IMR-90 (cell line): Measurements from ENCODE around the gene ADPRM. TPM values are rescaled to one million over a fixed set of nuclear protein-coding genes. Genes with fewer than 3 reads are reported as not detected.

ENCODE experiments used
- ATAC-seq: fragments of 200-7000 bp; cut with Tn5 transposase; 2 replicates; pipeline ENCODE4 v1.9.1; 2020; ENCODE audit warnings: low read depth, mild to moderate bottlenecking, moderate library complexity
- BruUV-seq: library from RNA; stranded (reverse); fragments of 400-500 nt; replicated peaks from 2 replicates; lab custom pipeline; 2021; lab: Mats Ljungman, UMichigan
- CTCF ChIA-PET: fragments of 300-600 bp; formaldehyde crosslinking; extraction: SDS; loops from one replicate; lab custom pipeline; 2021; ENCODE audit warnings: antibody characterized with exemption; lab: Yijun Ruan, JAX
- POLR2A ChIA-PET: fragments of 300-600 bp; sonication (Branson Sonifier 250); formaldehyde crosslinking; loops from one replicate; lab custom pipeline; 2022; ENCODE audit warnings: antibody characterized with exemption; ENCODE audit not compliant: unreplicated experiment; lab: Charles Lee
- DNase-seq: peaks from one replicate; pipeline ENCODE4 v3.0.0; 2013
- H2AFZ ChIP-seq: replicated peaks from 2 replicates; pipeline ENCODE3; 2013; ENCODE audit warnings: low read length, mild to moderate bottlenecking; ENCODE audit not compliant: poor library complexity
- H2AK5ac ChIP-seq: 2 replicates; pipeline ENCODE4 v1.6.1; 2013; ENCODE audit warnings: low read depth, low read length, inconsistent platforms
- H2AK9ac ChIP-seq: replicated peaks from 2 replicates; pipeline ENCODE3; 2013; ENCODE audit warnings: mild to moderate bottlenecking, low read depth, low read length, moderate library complexity; ENCODE audit not compliant: poor library complexity
- H2BK120ac ChIP-seq: 2 replicates; pipeline ENCODE4 v1.6.1; 2013; ENCODE audit warnings: low read depth, low read length, inconsistent platforms
- H2BK15ac ChIP-seq: 3 replicates; pipeline ENCODE4 v1.6.1; 2013; ENCODE audit warnings: low read depth, low read length, inconsistent platforms
- H2BK20ac ChIP-seq: 2 replicates; pipeline ENCODE4 v1.6.1; 2013; ENCODE audit warnings: low read depth, mild to moderate bottlenecking, inconsistent platforms, low read length, moderate library complexity
- H2BK5ac ChIP-seq: 2 replicates; pipeline ENCODE4 v1.6.1; 2013; ENCODE audit warnings: mild to moderate bottlenecking, low read depth, low read length, inconsistent platforms; ENCODE audit not compliant: poor library complexity, severe bottlenecking
- H3K14ac ChIP-seq: replicated peaks from 2 replicates; pipeline ENCODE4 v1.6.1; 2013; ENCODE audit warnings: low read depth, low read length, inconsistent platforms
- H3K18ac ChIP-seq: 2 replicates; pipeline ENCODE4 v1.6.1; 2013; ENCODE audit warnings: low read depth, low read length, control low read depth
- H3K23ac ChIP-seq: 2 replicates; pipeline ENCODE4 v1.6.1; 2013; ENCODE audit warnings: low read depth, low read length, inconsistent platforms
- H3K27ac ChIP-seq: 2 replicates; pipeline ENCODE4 v1.5.1; 2013; ENCODE audit warnings: mild to moderate bottlenecking, control low read depth, low read length; ENCODE audit not compliant: insufficient read depth
- H3K27me3 ChIP-seq: 2 replicates; pipeline ENCODE4 v1.6.1; 2013; ENCODE audit warnings: low read length; ENCODE audit not compliant: control insufficient read depth, insufficient read depth
- H3K36me3 ChIP-seq: 2 replicates; pipeline ENCODE4 v1.6.1; 2013; ENCODE audit warnings: low read length, mixed read lengths; ENCODE audit not compliant: control insufficient read depth, insufficient read depth
- H3K4ac ChIP-seq: 2 replicates; pipeline ENCODE4 v1.6.1; 2013; ENCODE audit warnings: low read depth, low read length, inconsistent platforms
- H3K4me1 ChIP-seq: 2 replicates; pipeline ENCODE4 v1.6.1; 2013; ENCODE audit warnings: low read length, mixed read lengths; ENCODE audit not compliant: control insufficient read depth, insufficient read depth
- H3K4me2 ChIP-seq: 2 replicates; pipeline ENCODE4 v1.6.1; 2013; ENCODE audit warnings: low read depth, mild to moderate bottlenecking, control low read depth, low read length, moderate library complexity
- H3K4me3 ChIP-seq: 2 replicates; pipeline ENCODE4 v1.5.1; 2013; ENCODE audit warnings: low read depth, mild to moderate bottlenecking, control low read depth, low read length, moderate library complexity; ENCODE audit not compliant: insufficient read depth
- H3K56ac ChIP-seq: 2 replicates; pipeline ENCODE4 v1.6.1; 2013; ENCODE audit warnings: low read length, inconsistent platforms; ENCODE audit not compliant: insufficient read depth; ENCODE audit errors: extremely low read depth
- H3K79me1 ChIP-seq, 2 experiments: 2 replicates each; pipeline ENCODE4 v1.6.1; 2013; ENCODE audit warnings: low read length in 2 of 2, inconsistent platforms in 1 of 2, low read depth in 1 of 2
- H3K9ac ChIP-seq: 2 replicates; pipeline ENCODE4 v1.6.1; 2013; ENCODE audit warnings: low read depth, low read length, control low read depth
- H3K9me1 ChIP-seq: 2 replicates; pipeline ENCODE4 v1.6.1; 2013; ENCODE audit warnings: low read length, inconsistent platforms; ENCODE audit not compliant: insufficient read depth
- H3K9me3 ChIP-seq: 2 replicates; pipeline ENCODE4 v1.6.1; 2013; ENCODE audit warnings: low read length; ENCODE audit not compliant: control insufficient read depth, insufficient read depth
- H4K20me1 ChIP-seq: 2 replicates; pipeline ENCODE4 v1.6.1; 2013; ENCODE audit warnings: low read length, inconsistent platforms; ENCODE audit not compliant: insufficient read depth
- H4K5ac ChIP-seq: 2 replicates; pipeline ENCODE4 v1.6.1; 2013; ENCODE audit warnings: mild to moderate bottlenecking, low read depth, low read length, control low read depth
- H4K8ac ChIP-seq, 2 experiments: 2 replicates each; pipeline ENCODE4 v1.6.1; 2013; ENCODE audit warnings: low read depth in 2 of 2, low read length in 2 of 2, control low read depth in 1 of 2, inconsistent platforms in 1 of 2
- H4K91ac ChIP-seq: 2 replicates; pipeline ENCODE4 v1.6.1; 2013; ENCODE audit warnings: low read depth, low read length, inconsistent platforms; ENCODE audit not compliant: insufficient read depth
- FOS ChIP-seq: fragments of 150-350 bp; IDR thresholded peaks from 2 replicates; pipeline ENCODE4 v1.6.1; 2016; ENCODE audit warnings: low read depth, low read length
- MAZ ChIP-seq: IDR thresholded peaks from 2 replicates; pipeline ENCODE4 v1.6.1; 2012; ENCODE audit warnings: low read depth, mild to moderate bottlenecking, low read length, improper control_type of control experiment, moderate library complexity, borderline replicate concordance
- MXI1 ChIP-seq: IDR thresholded peaks from 2 replicates; pipeline ENCODE4 v1.6.1; 2012; ENCODE audit warnings: low read depth, mild to moderate bottlenecking, low read length, moderate library complexity, borderline replicate concordance
- NFE2L2 ChIP-seq: fragments of 150-350 bp; IDR thresholded peaks from 2 replicates; pipeline ENCODE4 v1.6.1; 2016; ENCODE audit warnings: low read depth, mild to moderate bottlenecking, low read length
- RAD21 ChIP-seq: IDR thresholded peaks from 2 replicates; pipeline ENCODE4 v1.6.1; 2012; ENCODE audit warnings: low read length, improper control_type of control experiment
- WGBS, 2 experiments: methylation state at CpG; one replicate each; pipeline versions ENCODE4 v1.1.5 to v1.1.7; 2013; ENCODE audit warnings: missing lambda C conversion rate in 2 of 2; ENCODE audit not compliant: insufficient read length in 1 of 2; ENCODE audit errors: extremely low coverage in 2 of 2; 5-methylcytosine and 5-hydroxymethylcytosine counted together
- dilution Hi-C: fragments of 300-500 bp; cut with HindIII; formaldehyde crosslinking; loops from one replicate; pipeline ENCODE4 v1.14.3; 2018; ENCODE audit warnings: low sequenced_read_pairs; ENCODE audit not compliant: unreplicated experiment
- in situ Hi-C: fragments of 300-500 bp; cut with MboI; formaldehyde crosslinking; loops from 3 replicates; pipeline ENCODE4 v1.14.3; 2019; ENCODE audit warnings: low sequenced_read_pairs, inconsistent platforms, mixed read lengths
- intact Hi-C: fragments of 100-400 bp; cut with micrococcal nuclease; formaldehyde crosslinking; loops from 2 replicates; pipeline ENCODE4 v1.10.0; 2022
- polyA plus RNA-seq, 3 experiments: library from polyadenylated mRNA; depleted of rRNA; stranded (reverse); fragments of >200 nt; gene quantifications; 2 replicates each; pipeline ENCODE4 v1.2.3, GENCODE V29; 2012; ENCODE audit warnings: low replicate concordance in 1 of 3
- total RNA-seq: library from RNA; depleted of rRNA; stranded (reverse); fragments of >200 nt; gene quantifications from 2 replicates; pipeline ENCODE4 v1.2.3, GENCODE V29; 2012

The ADPRM gene
- total and polyA plus RNA-seq, 2 of the 4 experiments (the other 2 are of a cell fraction), result 7.4 to 12.2 TPM

- H3K18ac ChIP-seq, result no peak overlapping the region
- TF ChIP-seq MXI1, result no peak
- TF ChIP-seq MAZ, result no peak
- TF ChIP-seq FOS, result no peak
- no peak for TF ChIP-seq NFE2L2
- no peak for TF ChIP-seq RAD21
- H3K4me1 ChIP-seq, result no peaks in the 10 kb centered on the region
- no peak overlapping the region for H3K4me2 ChIP-seq
- H3K9me3 ChIP-seq, result no peaks in the 10 kb centered on the region
- H2AFZ ChIP-seq, result peak overlapping the region; percentile 2
- no peaks in the 10 kb centered on the region for H4K20me1 ChIP-seq
- BruUV-seq, result no TSS peak
- H2AK9ac ChIP-seq, result no peak overlapping the region
- no peak overlapping the region for H2BK15ac ChIP-seq
- no peak overlapping the region for H4K8ac ChIP-seq
- no peak overlapping the region for H4K91ac ChIP-seq
- WGBS, 2 experiments, result 75% methylated on average over 1 of the region's 5 CpGs; no CpG with 5 or more reads in 1 of the 2 experiments
- H2AK5ac ChIP-seq, result no peak overlapping the region
- ChIA-PET POLR2A (no interaction called here), CTCF (interaction anchor here (2.4 kb wide), 1 partner anchor 8 kb away, joined by 10 read pairs; no protein-coding TSS in a partner anchor)
- no peak overlapping the region for H3K9ac ChIP-seq
- H3K56ac ChIP-seq, result no peak overlapping the region
- H4K5ac ChIP-seq, result no peak overlapping the region
- intact Hi-C loops, result no loop called here
- H3K23ac ChIP-seq, result no peak overlapping the region
- H3K79me1 ChIP-seq, result no peaks in the 10 kb centered on the region
- H3K36me3 ChIP-seq, result no peaks in the 10 kb centered on the region
- peaks cover 12% of the 10 kb centered on the region for H3K27me3 ChIP-seq
- no peak overlapping the region for H3K27ac ChIP-seq
- H3K4ac ChIP-seq, result no peak overlapping the region
- no peak overlapping the region for H2BK5ac ChIP-seq
- in situ Hi-C loops, result loop anchor here (5.0 to 10.0 kb wide), 3 partner anchors 94 to 1256 kb away; partner anchors contain the start of gene ZNF18
- dilution Hi-C loops, result no loop called here
- no peak overlapping the region for H2BK20ac ChIP-seq
- no peak overlapping the region for H2BK120ac ChIP-seq
- ATAC-seq (no peak), DNase-seq (no peak)
- H3K14ac ChIP-seq, result no peak overlapping the region
- no peak overlapping the region for H3K4me3 ChIP-seq
- H3K9me1 ChIP-seq, result no peaks in the 10 kb centered on the region
Measured at GRCh38 chr17:10738521-10739258, 41.3 kb downstream of the ADPRM start.
